ENCODE measurements around the gene PFDN1.

GRCh38 chr5:140311011-140311467, 8.1 kb upstream of the PFDN1 start:
- TF ChIP-seq CTCF (IDR thresholded peaks at IDR 0.05) (no peak), POLR2A (IDR thresholded peaks at IDR 0.05) (no peak)

Measured in uterus (tissue), 2 donors.